ENCODE data around the gene OSTC. TPM values are rescaled to one million over a fixed set of nuclear protein-coding genes. Genes with fewer than 3 reads are reported as not detected.

The OSTC gene
- total and polyA plus RNA-seq, 2 of the 13 experiments (the other 11 are each of a cell fraction or from before 2014, with no cell fraction given), result 208 to 380 TPM

- no peak overlapping the region for H3K4me2 ChIP-seq (ENCODE audit: low read depth, low read length)
- H3K36me3 ChIP-seq (replicated peaks in 1 of 2; ENCODE audit: control insufficient read depth in 1 of 2, insufficient read depth in 2 of 2, low read length in 2 of 2), result peaks cover 11 to 69% of the 10 kb centered on the region in 2 experiments
Measured at GRCh38 chr4:108628411-108628810, 22.0 kb upstream of the OSTC start.

GRCh38 chr4:108635070-108635655 lies 15.2 kb upstream of the OSTC start:
- in situ Hi-C loops (cut with HindIII; ENCODE audit: extremely low pct_ligation_motif_present, low pct_unique_long_range_greater_than_20kb), result no loop called here
- BruUV-seq (replicated peaks), result no TSS peak
- POLR2A ChIA-PET, result interaction anchor here (0.7 to 2.0 kb wide), 3 partner anchors 9 to 15 kb away, joined by 3 to 6 read pairs (median 4); partner anchors contain the start of gene OSTC

More at GRCh38 chr4:108628411-108628810, 22.0 kb upstream of the OSTC start:
- Histone ChIP-seq H3K9ac (ENCODE audit: insufficient read depth, low read depth, low read length) (no peak overlapping the region), H3K27me3 (ENCODE audit: control insufficient read depth in 1 of 2, insufficient read depth in 2 of 2, low read length in 2 of 2) (no peaks in the 10 kb centered on the region), H3K79me2 (ENCODE audit: insufficient read depth, low read length) (peaks cover 13% of the 10 kb centered on the region), H3K9me3 (ENCODE audit: low read length) (no peaks in the 10 kb centered on the region), H3K4me1 (ENCODE audit: insufficient read depth, low read length) (peaks cover 14% of the 10 kb centered on the region), H4K20me1 (ENCODE audit: insufficient read depth, low read length) (peaks cover 26% of the 10 kb centered on the region), H3K27ac (ENCODE audit: extremely low read length, insufficient read depth, low read length) (no peak overlapping the region), H2AFZ (ENCODE audit: low read length) (no peak overlapping the region), H3K4me3 (replicated peaks in 1 of 3; ENCODE audit: insufficient read depth in 1 of 3, low read depth in 2 of 3, low read length in 3 of 3) (no peak overlapping the region)
- POLR2A ChIA-PET, result interaction anchor here (3.0 kb wide), 1 partner anchor 8 kb away, joined by 10 read pairs; the partner anchor contains the start of gene RPL34
- in situ Hi-C loops (cut with HindIII; ENCODE audit: extremely low pct_ligation_motif_present, low pct_unique_long_range_greater_than_20kb), result no loop called here
- intact Hi-C loops (cut with micrococcal nuclease; ENCODE audit: unreplicated experiment), result no loop called here
- FAIRE-seq (no peak), ATAC-seq (peak; percentile 13; the same call in 2 of the 3 replicates), DNase-seq (ENCODE audit: low spot score) (no peak)
- TF ChIP-seq POLR2G (IDR thresholded peaks at IDR 0.05; ENCODE audit: low read depth, low read length) (0 out of 2 replicates have a peak, but pooled peaks have one; percentile 42), RBFOX2 (IDR thresholded peaks at IDR 0.05; ENCODE audit: low read depth, low read length) (0 out of 2 replicates have a peak, but pooled peaks have one; percentile 3), ZNF747 (CRISPR knock-in tag; IDR thresholded peaks at IDR 0.05; ENCODE audit: borderline replicate concordance) (no peak)
- no TSS peak for BruUV-seq (replicated peaks)
- CTCF ChIA-PET (ENCODE audit: low intra/inter-chr PET ratio, low total read pairs), result no interaction called here

More at GRCh38 chr4:108635070-108635655, 15.2 kb upstream of the OSTC start:
- Histone ChIP-seq H3K36me3 (replicated peaks in 1 of 2; ENCODE audit: control insufficient read depth in 1 of 2, insufficient read depth in 2 of 2, low read length in 2 of 2) (peaks cover 0 to 15% of the 10 kb centered on the region in 2 experiments; a peak in 4 of 5 replicates), H3K4me1 (ENCODE audit: insufficient read depth, low read length) (no peaks in the 10 kb centered on the region), H4K20me1 (ENCODE audit: insufficient read depth, low read length) (no peaks in the 10 kb centered on the region), H3K4me2 (ENCODE audit: low read depth, low read length) (no peak overlapping the region), H2AFZ (ENCODE audit: low read length) (no peak overlapping the region), H3K27me3 (ENCODE audit: control insufficient read depth in 1 of 2, insufficient read depth in 2 of 2, low read length in 2 of 2) (no peaks in the 10 kb centered on the region), H3K9me3 (ENCODE audit: low read length) (no peaks in the 10 kb centered on the region), H3K4me3 (replicated peaks in 1 of 3; ENCODE audit: insufficient read depth in 1 of 3, low read depth in 2 of 3, low read length in 3 of 3) (no peak overlapping the region), H3K27ac (ENCODE audit: extremely low read length, insufficient read depth, low read length) (no peak overlapping the region), H3K9ac (ENCODE audit: insufficient read depth, low read depth, low read length) (no peak overlapping the region), H3K79me2 (ENCODE audit: insufficient read depth, low read length) (no peaks in the 10 kb centered on the region)
- CTCF ChIA-PET (ENCODE audit: low intra/inter-chr PET ratio, low total read pairs), result no interaction called here
- FAIRE-seq, result no peak
- intact Hi-C loops (cut with micrococcal nuclease; ENCODE audit: unreplicated experiment), result no loop called here
- WGBS (ENCODE audit: low lambda C conversion rate), result 97% methylated on average over 7 of the region's 8 CpGs
- peak; percentile 16; the same call in 2 of the 3 replicates for ATAC-seq
- no peak for DNase-seq (ENCODE audit: low spot score)
- no peak for TF ChIP-seq ZC3H4 (CRISPR knock-in tag; IDR thresholded peaks at IDR 0.05; ENCODE audit: borderline replicate concordance)
- TF ChIP-seq ZBTB42 (CRISPR knock-in tag; IDR thresholded peaks at IDR 0.05), result no peak
- TF ChIP-seq MLXIP (CRISPR knock-in tag; IDR thresholded peaks at IDR 0.05; ENCODE audit: borderline replicate concordance), result no peak

Measured in HepG2 (cell line).